Activated CD4-positive, CD25-positive, alpha-beta regulatory T cell (primary cell): ENCODE results near the gene STOML1.
"Not testable (repeated sequence)": the region's sequence is repeated elsewhere in the genome, so short reads cannot be mapped to it uniquely, and the experiment has no call there.

Source experiments
- DNase-seq, 4 experiments: peaks; one replicate each; lab custom pipeline; 2025; lab: John Stamatoyannopoulos, UW

Gene STOML1

GRCh38 chr15:73946795-73947370 lies 45.2 kb downstream of the STOML1 start:
- no peak for DNase-seq

GRCh38 chr15:73946046-73946721 lies 45.9 kb downstream of the STOML1 start:
- no peak for DNase-seq

GRCh38 chr15:73945130-73945508 lies 47.0 kb downstream of the STOML1 start:
- no peak for DNase-seq

GRCh38 chr15:73944161-73945129 lies 47.6 kb downstream of the STOML1 start:
- DNase-seq = no peak

GRCh38 chr15:73942751-73943270 lies 49.3 kb downstream of the STOML1 start:
- no peak for DNase-seq

- DNase-seq = no peak
Observed at GRCh38 chr15:73941871-73942635, 50.0 kb downstream of the STOML1 start.

- no peak for DNase-seq
Observed at GRCh38 chr15:73941449-73941848, 50.6 kb downstream of the STOML1 start.

- no peak for DNase-seq
Observed at GRCh38 chr15:73941044-73941443, 51.1 kb downstream of the STOML1 start.

GRCh38 chr15:73940061-73940981 lies 51.8 kb downstream of the STOML1 start:
- DNase-seq = no peak

- DNase-seq = no peak
Observed at GRCh38 chr15:73939138-73939537, 53.0 kb downstream of the STOML1 start.

- not testable (repeated sequence) for DNase-seq
Observed at GRCh38 chr15:73938516-73938915, 53.6 kb downstream of the STOML1 start.

- DNase-seq = no peak
Observed at GRCh38 chr15:73937726-73938125, 54.4 kb downstream of the STOML1 start.

GRCh38 chr15:73937296-73937695 lies 54.8 kb downstream of the STOML1 start:
- DNase-seq = no peak

- DNase-seq = no peak
Observed at GRCh38 chr15:73936588-73937290, 55.4 kb downstream of the STOML1 start.

- no peak for DNase-seq
Observed at GRCh38 chr15:73936181-73936580, 55.9 kb downstream of the STOML1 start.

GRCh38 chr15:73935547-73935946 lies 56.5 kb downstream of the STOML1 start:
- DNase-seq = no peak

GRCh38 chr15:73934281-73934680 lies 57.8 kb downstream of the STOML1 start:
- DNase-seq = no peak

- no peak for DNase-seq
Observed at GRCh38 chr15:73932381-73933191, 59.5 kb downstream of the STOML1 start.

GRCh38 chr15:73931441-73931840 lies 60.7 kb downstream of the STOML1 start:
- no peak for DNase-seq
